ENCODE results near the gene DENND1A. TPM values are rescaled to one million over a fixed set of nuclear protein-coding genes. Genes with fewer than 3 reads are reported as not detected.

Gene DENND1A
- total RNA-seq, 1 donor from 2014 or later, result 37.3 TPM

- TF ChIP-seq CTCF (IDR thresholded peaks at IDR 0.05), result no peak
- H3K36me3 ChIP-seq, result no peaks in the 10 kb centered on the region
- DNase-seq (ENCODE audit: low spot score in 2 of 2), result no peak
- H3K9me3 ChIP-seq, result no peaks in the 10 kb centered on the region
- H3K4me3 ChIP-seq, result no peak overlapping the region
- intact Hi-C loops (cut with DNase I), result no loop called here
- H3K27me3 ChIP-seq, result no peaks in the 10 kb centered on the region
- no peaks in the 10 kb centered on the region for H3K4me1 ChIP-seq
- no peak overlapping the region for H3K27ac ChIP-seq
Observed at GRCh38 chr9:123342247-123342646, 587.7 kb downstream of the DENND1A start.

GRCh38 chr9:123341816-123342215 lies 588.1 kb downstream of the DENND1A start:
- DNase-seq (ENCODE audit: low spot score in 2 of 2), result no peak
- Histone ChIP-seq H3K27me3 (no peaks in the 10 kb centered on the region), H3K27ac (no peak overlapping the region), H3K4me3 (no peak overlapping the region), H3K36me3 (no peaks in the 10 kb centered on the region), H3K4me1 (no peaks in the 10 kb centered on the region), H3K9me3 (no peaks in the 10 kb centered on the region)
- intact Hi-C loops (cut with DNase I), result no loop called here
- no peak for TF ChIP-seq CTCF (IDR thresholded peaks at IDR 0.05)

GRCh38 chr9:123339666-123340510 lies 590.0 kb downstream of the DENND1A start:
- Histone ChIP-seq H3K9me3 (no peaks in the 10 kb centered on the region), H3K36me3 (no peaks in the 10 kb centered on the region), H3K4me1 (no peaks in the 10 kb centered on the region), H3K4me3 (peak overlapping the region; percentile 30 to 57), H3K27ac (no peak overlapping the region), H3K27me3 (no peaks in the 10 kb centered on the region)
- TF ChIP-seq CTCF (IDR thresholded peaks at IDR 0.05), result no peak
- no peak for DNase-seq (ENCODE audit: low spot score in 2 of 2)
- intact Hi-C loops (cut with DNase I), result no loop called here

GRCh38 chr9:123338710-123339665 lies 590.9 kb downstream of the DENND1A start:
- intact Hi-C loops (cut with DNase I), result no loop called here
- Histone ChIP-seq H3K27me3 (no peaks in the 10 kb centered on the region), H3K4me3 (peak overlapping the region; percentile 30 to 57), H3K9me3 (no peaks in the 10 kb centered on the region), H3K27ac (no peak overlapping the region), H3K36me3 (no peaks in the 10 kb centered on the region), H3K4me1 (no peaks in the 10 kb centered on the region)
- no peak for DNase-seq (ENCODE audit: low spot score in 2 of 2)
- no peak for TF ChIP-seq CTCF (IDR thresholded peaks at IDR 0.05)

GRCh38 chr9:123337971-123338370 lies 592.0 kb downstream of the DENND1A start:
- Histone ChIP-seq H3K27me3 (no peaks in the 10 kb centered on the region), H3K9me3 (no peaks in the 10 kb centered on the region), H3K36me3 (no peaks in the 10 kb centered on the region), H3K4me3 (no peak overlapping the region), H3K4me1 (no peaks in the 10 kb centered on the region), H3K27ac (no peak overlapping the region)
- DNase-seq (ENCODE audit: low spot score in 2 of 2), result no peak
- TF ChIP-seq CTCF (IDR thresholded peaks at IDR 0.05), result no peak
- intact Hi-C loops (cut with DNase I), result no loop called here

Measured in ascending aorta (tissue), 2 donors.